Mesenchymal stem cell (in vitro differentiated cells and primary cell): ENCODE data around the gene FBN2.

ENCODE experiments used
- DNase-seq: peaks from one replicate; pipeline ENCODE4 v3.0.0-alpha.2; 2013
- H2AFZ ChIP-seq: one replicate; pipeline ENCODE4 v1.6.1; 2013; ENCODE audit warnings: low read depth, mild to moderate bottlenecking, control low read depth, inconsistent platforms, low read length, moderate library complexity
- H2AK5ac ChIP-seq: 2 replicates; pipeline ENCODE4 v1.6.1; 2013; ENCODE audit warnings: low read length, moderate library complexity, mild to moderate bottlenecking, inconsistent platforms; ENCODE audit not compliant: severe bottlenecking
- H2BK120ac ChIP-seq: one replicate; pipeline ENCODE4 v1.6.1; 2013; ENCODE audit warnings: low read depth, mild to moderate bottlenecking, inconsistent platforms, low read length, moderate library complexity
- H2BK12ac ChIP-seq, 2 experiments: one replicate each; pipeline ENCODE4 v1.6.1; 2013; ENCODE audit warnings: inconsistent platforms in 2 of 2, low read length in 2 of 2, mild to moderate bottlenecking in 2 of 2, moderate library complexity in 2 of 2, control low read depth in 1 of 2
- H2BK15ac ChIP-seq: one replicate; pipeline ENCODE4 v1.6.1; 2013; ENCODE audit warnings: mild to moderate bottlenecking, low read depth, inconsistent platforms; ENCODE audit not compliant: poor library complexity, severe bottlenecking
- H2BK5ac ChIP-seq: 2 replicates; pipeline ENCODE4 v1.6.1; 2013; ENCODE audit warnings: low read depth, mild to moderate bottlenecking, low read length, control low read depth, inconsistent platforms; ENCODE audit not compliant: poor library complexity, severe bottlenecking
- H3K14ac ChIP-seq, 2 experiments: one replicate each; pipeline ENCODE4 v1.6.1; 2013; ENCODE audit warnings: inconsistent platforms in 2 of 2, low read length in 2 of 2, control low read depth in 1 of 2, mild to moderate bottlenecking in 1 of 2, moderate library complexity in 1 of 2
- H3K18ac ChIP-seq, 2 experiments: one replicate each; pipeline ENCODE4 v1.6.1; 2013; ENCODE audit warnings: inconsistent platforms in 2 of 2, low read length in 2 of 2, control low read depth in 1 of 2, low read depth in 1 of 2, mild to moderate bottlenecking in 1 of 2
- H3K23ac ChIP-seq, 2 experiments: one replicate each; pipeline ENCODE4 v1.6.1; 2013; ENCODE audit warnings: inconsistent platforms in 2 of 2, low read length in 2 of 2, mild to moderate bottlenecking in 2 of 2, moderate library complexity in 2 of 2, control low read depth in 1 of 2
- H3K27ac ChIP-seq: 2 replicates; pipeline ENCODE4 v1.5.1; 2013; ENCODE audit warnings: mild to moderate bottlenecking, moderate library complexity, low read length, control low read depth, inconsistent platforms; ENCODE audit not compliant: poor library complexity, severe bottlenecking
- H3K27me3 ChIP-seq, 2 experiments: 2 replicates each; pipeline versions ENCODE4 v1.6.1 to v1.7.0; 2013; ENCODE audit warnings: low read length in 2 of 2, mild to moderate bottlenecking in 2 of 2, moderate library complexity in 2 of 2, control low read depth in 1 of 2, inconsistent platforms in 1 of 2; ENCODE audit not compliant: control insufficient read depth in 1 of 2, insufficient read depth in 1 of 2
- H3K36me3 ChIP-seq, 2 experiments: 2 replicates each; pipeline versions ENCODE4 v1.6.1 to v1.7.0; 2013; ENCODE audit warnings: low read length in 2 of 2, control low read depth in 1 of 2, inconsistent platforms in 1 of 2, low read depth in 1 of 2, mild to moderate bottlenecking in 1 of 2; ENCODE audit not compliant: insufficient read depth in 2 of 2, control insufficient read depth in 1 of 2
- H3K4ac ChIP-seq, 2 experiments: one replicate each; pipeline ENCODE4 v1.6.1; 2013; ENCODE audit warnings: inconsistent platforms in 2 of 2, low read length in 2 of 2, mild to moderate bottlenecking in 2 of 2, moderate library complexity in 2 of 2, control low read depth in 1 of 2, low read depth in 1 of 2
- H3K4me1 ChIP-seq: 2 replicates; pipeline ENCODE4 v1.6.1; 2013; ENCODE audit warnings: low read depth, low read length, control low read depth; ENCODE audit not compliant: control insufficient read depth, insufficient read depth
- H3K4me2 ChIP-seq: 2 replicates; pipeline ENCODE4 v1.6.1; 2013; ENCODE audit warnings: low read length, mild to moderate bottlenecking, inconsistent platforms; ENCODE audit not compliant: poor library complexity, severe bottlenecking
- H3K4me3 ChIP-seq, 2 experiments: 2 replicates each; pipeline versions ENCODE4 v1.5.1 to v1.7.0; 2013; ENCODE audit warnings: low read length in 2 of 2, mild to moderate bottlenecking in 2 of 2, control low read depth in 1 of 2, low read depth in 1 of 2; ENCODE audit not compliant: insufficient read depth in 1 of 2
- H3K79me1 ChIP-seq: replicated peaks from 2 replicates; pipeline ENCODE4 v1.6.1; 2013; ENCODE audit warnings: mild to moderate bottlenecking, control low read depth, low read length, inconsistent platforms; ENCODE audit not compliant: poor library complexity, severe bottlenecking
- H3K9ac ChIP-seq: 2 replicates; pipeline ENCODE4 v1.7.0; 2013; ENCODE audit warnings: mild to moderate bottlenecking, low read length, moderate library complexity
- H3K9me3 ChIP-seq: 2 replicates; pipeline ENCODE4 v1.7.0; 2013; ENCODE audit warnings: mild to moderate bottlenecking, low read length; ENCODE audit not compliant: control insufficient read depth
- H4K8ac ChIP-seq: one replicate; pipeline ENCODE4 v1.6.1; 2013; ENCODE audit warnings: inconsistent platforms, mild to moderate bottlenecking, low read length, moderate library complexity
- H4K91ac ChIP-seq: one replicate; pipeline ENCODE4 v1.6.1; 2013; ENCODE audit warnings: mild to moderate bottlenecking, low read length, inconsistent platforms
- WGBS: methylation state at CpG from one replicate; pipeline ENCODE4 v1.1.7; 2013; ENCODE audit warnings: mixed read lengths; 5-methylcytosine and 5-hydroxymethylcytosine counted together

The FBN2 gene

DNA sequence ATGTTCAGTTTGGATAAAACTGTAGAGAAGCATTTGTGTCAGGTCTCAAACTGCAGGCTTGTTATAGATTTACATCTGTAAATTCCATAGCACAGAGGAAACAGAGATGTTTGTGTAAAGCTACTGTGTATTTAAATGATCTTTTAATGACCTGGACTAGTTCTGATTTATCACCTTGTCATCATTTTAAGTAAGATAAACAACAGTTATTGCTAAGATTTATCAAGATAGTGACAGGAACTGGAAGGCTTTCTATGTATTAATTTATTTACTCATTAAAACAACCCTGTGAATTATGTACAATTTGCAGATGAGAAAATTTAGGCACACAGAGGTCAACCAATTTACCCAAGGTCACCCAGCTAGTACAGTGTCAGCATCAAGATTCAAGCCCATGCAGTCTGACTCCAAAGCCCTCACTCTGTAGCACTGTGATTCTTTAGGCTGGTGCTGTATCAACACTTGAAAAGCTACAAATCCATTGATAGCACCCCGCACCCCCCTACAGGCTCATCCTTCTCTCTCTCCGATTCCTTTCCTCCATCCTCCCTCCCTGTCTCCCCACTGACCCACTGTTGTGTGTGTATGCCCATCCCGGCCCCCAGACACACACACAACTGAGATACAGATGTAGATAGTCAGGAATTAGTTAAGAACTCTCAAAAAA lies 184.5 kb downstream of the FBN2 start:
- Histone ChIP-seq H3K27me3 (no peaks in the 10 kb centered on the region), H3K9me3 (no peaks in the 10 kb centered on the region), H3K79me1 (no peaks in the 10 kb centered on the region), H3K4me3 (no peak overlapping the region), H3K14ac (no peak overlapping the region), H4K8ac (no peak overlapping the region), H2BK12ac (no peak overlapping the region), H2BK15ac (no peak overlapping the region), H2AFZ (no peak overlapping the region), H2BK5ac (no peak overlapping the region), H3K9ac (no peak overlapping the region), H3K4ac (no peak overlapping the region), H3K23ac (no peak overlapping the region), H2BK120ac (no peak overlapping the region), H2AK5ac (no peak overlapping the region), H3K4me2 (no peak overlapping the region), H3K27ac (no peak overlapping the region), H4K91ac (no peak overlapping the region), H3K4me1 (no peaks in the 10 kb centered on the region), H3K18ac (no peak overlapping the region), H3K36me3 (peaks cover 3 to 61% of the 10 kb centered on the region in 2 experiments)
- DNase-seq = no peak
- WGBS = 100% methylated on average over 2 of the region's 3 CpGs

DNA sequence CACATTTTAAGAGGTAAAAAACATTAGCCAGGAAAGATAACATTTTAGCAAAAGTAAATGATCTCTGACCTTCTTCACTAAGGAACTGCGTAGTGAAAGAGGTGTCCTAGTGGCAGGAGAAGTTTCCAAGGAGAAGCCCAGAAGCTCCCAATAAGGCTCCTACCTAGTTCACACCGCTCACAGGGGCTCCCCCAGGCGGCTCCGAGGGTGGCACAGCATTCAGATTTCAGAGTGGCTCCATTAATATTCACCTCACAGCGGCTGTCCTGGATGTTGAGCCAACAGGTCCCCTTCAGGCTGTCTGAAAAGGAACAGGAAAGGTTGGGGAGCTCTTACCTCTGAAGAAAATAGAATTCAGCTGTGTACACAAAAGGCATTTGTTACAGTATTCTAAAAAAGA lies 187.3 kb downstream of the FBN2 start:
- Histone ChIP-seq H3K4me3 (no peak overlapping the region), H3K4me1 (no peaks in the 10 kb centered on the region), H3K27me3 (no peaks in the 10 kb centered on the region), H3K36me3 (peaks cover 3 to 52% of the 10 kb centered on the region in 2 experiments), H4K8ac (no peak overlapping the region), H3K9me3 (no peaks in the 10 kb centered on the region), H4K91ac (no peak overlapping the region), H3K79me1 (no peaks in the 10 kb centered on the region), H2AFZ (no peak overlapping the region), H3K27ac (no peak overlapping the region), H3K23ac (no peak overlapping the region), H2BK15ac (no peak overlapping the region), H3K9ac (no peak overlapping the region), H3K4me2 (no peak overlapping the region), H3K18ac (no peak overlapping the region), H2BK5ac (no peak overlapping the region), H3K14ac (no peak overlapping the region), H3K4ac (no peak overlapping the region), H2AK5ac (no peak overlapping the region), H2BK120ac (no peak overlapping the region), H2BK12ac (no peak overlapping the region)
- no peak for DNase-seq
- WGBS = 95% methylated on average over 4 of the region's 5 CpGs

DNA sequence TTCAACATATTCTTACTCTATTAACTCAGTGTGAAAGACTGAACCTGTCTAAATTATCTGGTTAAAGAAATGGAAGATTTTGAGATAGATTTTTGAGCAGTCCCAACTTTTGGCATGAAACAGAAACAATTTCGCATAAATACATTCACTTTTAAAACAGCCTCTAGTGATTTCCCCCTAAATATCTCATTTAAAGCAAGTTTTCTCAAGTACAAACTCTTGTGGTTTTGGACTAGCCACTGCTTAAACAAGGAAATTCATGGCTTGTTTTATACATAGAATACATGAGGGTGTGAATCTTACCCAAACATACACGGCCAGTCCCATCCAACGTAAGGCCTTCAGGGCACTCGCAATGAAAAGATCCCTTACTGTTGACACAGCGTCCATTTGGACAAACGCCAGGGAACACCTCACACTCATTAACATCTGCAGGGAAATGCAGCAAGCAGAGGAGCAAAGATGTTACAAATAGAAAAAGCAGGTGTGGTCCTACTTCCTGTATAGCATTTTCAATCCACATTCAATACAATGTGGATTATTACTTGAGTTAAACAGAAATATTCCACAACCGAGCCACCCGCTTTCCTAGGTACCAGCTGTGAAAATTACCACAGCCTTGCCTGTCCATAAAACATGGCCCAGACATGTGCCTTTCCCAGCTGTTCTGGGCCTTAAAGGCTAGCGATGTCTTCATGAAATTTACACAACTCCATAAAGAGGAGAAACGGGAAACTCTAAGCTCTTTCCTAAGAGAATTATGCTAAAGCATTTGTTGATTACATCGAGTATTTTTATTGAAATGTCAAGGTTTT lies 188.8 kb downstream of the FBN2 start:
- H3K14ac ChIP-seq = no peak overlapping the region
- H3K27ac ChIP-seq = no peak overlapping the region
- no peaks in the 10 kb centered on the region for H3K27me3 ChIP-seq
- no peaks in the 10 kb centered on the region for H3K9me3 ChIP-seq
- H4K8ac ChIP-seq = no peak overlapping the region
- no peaks in the 10 kb centered on the region for H3K4me1 ChIP-seq
- no peak overlapping the region for H3K9ac ChIP-seq
- no peaks in the 10 kb centered on the region for H3K79me1 ChIP-seq
- H3K18ac ChIP-seq = no peak overlapping the region
- no peak overlapping the region for H3K23ac ChIP-seq
- peak; percentile 14 for DNase-seq
- no peak overlapping the region for H4K91ac ChIP-seq
- peaks cover 7 to 49% of the 10 kb centered on the region in 2 experiments for H3K36me3 ChIP-seq
- H2BK15ac ChIP-seq = no peak overlapping the region
- no peak overlapping the region for H2BK5ac ChIP-seq
- no peak overlapping the region for H3K4me2 ChIP-seq
- 73% methylated on average over 8 of the region's 11 CpGs for WGBS
- no peak overlapping the region for H2BK12ac ChIP-seq
- no peak overlapping the region for H2BK120ac ChIP-seq
- no peak overlapping the region for H2AFZ ChIP-seq
- no peak overlapping the region for H2AK5ac ChIP-seq
- no peak overlapping the region for H3K4me3 ChIP-seq
- H3K4ac ChIP-seq = no peak overlapping the region

DNA sequence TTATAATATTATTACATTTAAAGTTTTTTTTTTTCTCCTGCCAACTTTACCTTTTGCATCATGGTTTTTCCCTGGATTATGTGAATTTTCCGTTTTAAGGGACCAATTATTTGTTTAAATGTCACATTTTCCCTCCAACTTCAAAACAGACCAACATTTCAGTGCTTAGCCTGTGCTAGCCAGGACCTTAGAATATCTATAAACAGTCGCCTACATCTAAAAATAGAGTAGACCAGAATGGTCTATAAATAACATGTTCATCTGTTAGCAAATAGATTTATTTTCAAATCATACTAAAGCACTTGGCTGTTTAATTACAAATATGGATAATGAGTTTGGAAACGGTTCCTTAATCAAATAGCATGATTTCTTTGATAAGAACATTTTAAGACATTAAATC lies 192.0 kb downstream of the FBN2 start:
- no peak overlapping the region for H2BK15ac ChIP-seq
- no peak overlapping the region for H2AK5ac ChIP-seq
- no peak overlapping the region for H4K8ac ChIP-seq
- 100% methylated on average over 1 of the region's 3 CpGs for WGBS
- no peak overlapping the region for H3K4me2 ChIP-seq
- no peak overlapping the region for H2BK12ac ChIP-seq
- no peak overlapping the region for H2AFZ ChIP-seq
- H3K14ac ChIP-seq = no peak overlapping the region
- no peak overlapping the region for H3K23ac ChIP-seq
- no peak overlapping the region for H2BK120ac ChIP-seq
- H3K9ac ChIP-seq = no peak overlapping the region
- no peak overlapping the region for H2BK5ac ChIP-seq
- no peaks in the 10 kb centered on the region for H3K79me1 ChIP-seq
- peaks cover 25 to 66% of the 10 kb centered on the region in 2 experiments for H3K36me3 ChIP-seq
- no peak overlapping the region for H3K27ac ChIP-seq
- no peaks in the 10 kb centered on the region for H3K9me3 ChIP-seq
- H3K4me3 ChIP-seq = no peak overlapping the region
- no peak overlapping the region for H3K18ac ChIP-seq
- H3K27me3 ChIP-seq = no peaks in the 10 kb centered on the region
- H4K91ac ChIP-seq = no peak overlapping the region
- DNase-seq = no peak
- H3K4ac ChIP-seq = no peak overlapping the region
- H3K4me1 ChIP-seq = no peaks in the 10 kb centered on the region
